NCI-H2081 (cell line): ENCODE data around the gene RDX.
"Not testable (repeated sequence)": the region's sequence is repeated elsewhere in the genome, so short reads cannot be mapped to it uniquely, and the experiment has no call there.

Experiments
- DNase-seq, 2 experiments: peaks; one replicate each; lab custom pipeline; 2025; lab: John Stamatoyannopoulos, UW

Gene RDX

GRCh38 chr11:110272919-110273318 is 23.5 kb downstream of the RDX start:
- no peak for DNase-seq

GRCh38 chr11:110269996-110270395 is 26.4 kb downstream of the RDX start:
- DNase-seq = no peak

GRCh38 chr11:110268441-110268840 is 28.0 kb downstream of the RDX start:
- DNase-seq = no peak

DNA sequence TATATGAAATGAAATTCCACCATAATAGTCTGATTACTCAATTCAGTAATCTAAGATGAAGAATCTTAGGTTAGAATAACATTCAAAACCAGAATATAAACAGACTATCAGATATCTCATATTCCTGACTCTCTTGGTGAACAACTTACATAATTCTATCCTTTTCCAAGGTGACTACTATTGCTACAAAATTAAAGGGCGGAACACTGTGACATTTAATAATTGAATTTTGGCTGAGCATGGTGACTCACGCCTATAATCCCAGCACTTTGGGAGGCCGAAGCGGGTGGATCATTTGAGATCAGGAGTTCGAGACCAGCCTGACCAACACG is 34.4 kb downstream of the RDX start:
- no peak for DNase-seq

DNA sequence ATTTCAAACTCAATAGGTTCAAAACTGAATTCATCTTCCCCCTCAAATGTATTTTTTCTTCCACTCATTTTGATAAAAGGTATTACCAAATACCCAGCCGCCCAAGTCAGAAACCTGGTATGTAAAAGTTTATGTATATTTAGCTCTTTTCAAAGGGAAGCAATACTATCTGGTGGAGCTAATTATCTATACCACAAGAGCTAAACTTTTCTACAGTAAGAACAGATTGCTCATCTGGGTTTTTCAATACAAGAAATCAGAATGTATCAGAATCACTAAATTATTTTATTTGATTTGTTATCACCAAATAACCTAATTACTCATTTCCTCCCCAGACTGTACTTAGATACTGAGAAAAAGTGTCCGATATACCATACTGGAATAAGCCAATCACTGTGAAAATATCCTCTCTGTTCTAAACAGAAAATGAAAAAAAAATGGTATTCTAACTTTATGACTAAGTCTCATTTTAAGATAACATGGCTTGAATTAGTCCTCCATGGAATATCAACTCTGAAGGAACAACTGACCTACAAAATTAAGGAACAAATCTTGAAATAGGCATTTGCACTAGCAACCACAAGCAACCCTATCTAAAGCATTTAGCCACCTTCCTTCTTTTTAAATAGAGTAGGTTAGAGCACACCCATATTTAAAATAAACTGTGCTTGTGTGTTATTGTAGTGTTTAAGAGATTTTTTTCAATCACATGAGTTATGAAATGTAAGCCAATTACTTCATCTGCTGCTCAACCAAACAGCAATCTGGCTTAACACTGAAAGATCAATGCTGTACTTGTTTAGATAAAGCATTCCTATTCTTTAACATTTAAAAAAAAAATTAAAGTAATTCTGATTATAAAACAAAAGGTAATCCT is 35.0 kb downstream of the RDX start:
- DNase-seq = no peak

DNA sequence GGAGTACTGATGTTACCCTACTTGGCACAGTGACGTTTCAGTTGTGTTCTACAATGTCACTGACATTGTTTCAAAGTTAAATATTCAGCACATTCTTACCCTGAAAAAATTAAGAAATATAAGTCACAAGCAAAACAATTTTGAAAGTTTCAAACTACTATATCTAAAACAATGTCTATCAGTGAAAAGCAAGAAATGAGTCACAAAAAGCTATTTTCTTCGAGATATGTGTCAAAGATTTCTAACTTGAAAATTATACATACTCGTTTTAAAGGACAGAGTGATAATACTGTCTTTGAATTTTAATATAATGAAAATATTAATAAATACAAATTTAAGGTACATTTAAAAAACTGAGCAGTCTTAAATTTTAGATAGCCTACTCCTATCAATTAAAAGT is 42.9 kb downstream of the RDX start:
- no peak for DNase-seq

GRCh38 chr11:110251836-110252235 is 44.6 kb downstream of the RDX start:
- DNase-seq = peak; percentile 52 to 93

DNA sequence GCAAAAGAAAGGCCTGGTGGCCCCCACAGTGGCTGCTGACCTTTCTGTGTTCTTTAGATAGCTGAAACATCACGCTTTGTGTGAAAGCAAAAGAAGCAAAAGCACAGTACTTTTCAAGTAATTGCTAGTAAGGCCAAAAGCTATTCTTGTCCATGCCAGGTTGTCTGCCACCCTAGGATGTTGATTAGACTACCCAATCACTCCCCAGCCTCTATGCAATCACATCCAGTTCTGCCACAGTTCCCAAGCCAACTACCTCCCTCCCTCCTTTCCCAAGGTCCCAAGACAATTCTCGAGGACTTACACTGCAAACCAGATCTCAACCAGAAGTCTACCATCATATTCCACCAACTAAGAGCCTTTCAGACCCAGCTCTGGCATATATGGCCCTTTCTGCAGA is 46.2 kb downstream of the RDX start:
- no peak for DNase-seq

DNA sequence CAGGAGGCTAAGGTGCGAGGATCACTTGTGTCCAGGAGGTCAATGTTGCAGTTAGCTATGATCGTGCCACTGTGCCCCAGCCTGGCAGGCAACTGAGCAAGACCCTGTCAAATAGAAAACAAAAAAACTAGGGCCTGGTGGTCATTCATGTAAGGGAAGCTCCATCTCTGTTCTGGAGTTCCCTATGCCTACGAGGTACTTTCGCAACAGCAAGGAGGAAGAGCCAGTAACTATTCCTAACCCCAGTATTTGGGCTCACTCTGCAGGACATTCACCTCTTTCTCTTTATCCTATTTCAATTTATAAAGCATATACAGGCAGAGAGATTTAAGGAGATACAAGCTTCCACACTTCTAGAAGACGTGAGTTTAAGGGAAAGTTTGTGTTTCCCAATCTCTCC is 46.6 kb downstream of the RDX start:
- no peak for DNase-seq

GRCh38 chr11:110249066-110249465 is 47.3 kb downstream of the RDX start:
- DNase-seq = no peak

- no peak for DNase-seq
Observed at GRCh38 chr11:110243791-110244190, 52.6 kb downstream of the RDX start.

GRCh38 chr11:110242746-110243145 is 53.7 kb downstream of the RDX start:
- no peak for DNase-seq

GRCh38 chr11:110242188-110242587 is 54.2 kb downstream of the RDX start:
- DNase-seq = no peak

DNA sequence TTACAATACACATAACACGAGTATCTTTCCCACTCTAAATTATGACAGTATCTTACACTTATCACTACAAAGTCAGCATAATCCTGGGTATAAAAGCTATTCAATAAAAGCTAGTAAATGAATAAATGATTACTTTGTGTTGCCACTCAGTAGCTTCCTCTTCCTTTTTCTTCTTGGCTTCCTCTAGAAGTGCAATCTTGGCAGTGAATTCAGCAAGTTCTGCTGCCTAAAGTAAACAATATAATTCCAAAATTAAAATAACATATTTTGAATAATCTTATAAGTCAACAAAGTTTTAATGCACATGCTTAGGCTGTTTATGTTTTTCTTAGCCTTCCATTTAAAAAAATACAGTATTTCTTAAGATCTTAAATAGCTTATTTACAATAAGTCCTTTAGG is 60.4 kb downstream of the RDX start:
- no peak for DNase-seq

DNA sequence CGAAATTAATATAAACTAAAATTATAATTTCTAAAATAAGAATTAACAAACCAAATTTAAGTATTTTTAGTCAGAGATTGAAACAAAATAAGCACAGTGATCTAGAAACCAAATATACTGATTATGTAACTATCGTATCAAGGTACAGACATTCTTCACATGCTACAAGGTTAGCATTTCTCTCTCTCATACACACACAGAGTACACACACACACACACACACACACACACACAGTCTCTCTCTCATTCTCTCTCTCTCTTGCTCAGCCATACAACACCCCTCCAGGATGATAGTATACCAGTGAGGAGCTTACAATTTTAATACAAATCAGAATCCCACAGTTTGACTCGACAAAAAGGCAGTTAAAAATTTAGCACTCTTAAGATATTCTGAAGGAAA is 66.0 kb downstream of the RDX start:
- DNase-seq = no peak

- no peak for DNase-seq
Observed at GRCh38 chr11:110219006-110219785, 77.2 kb downstream of the RDX start.

DNA sequence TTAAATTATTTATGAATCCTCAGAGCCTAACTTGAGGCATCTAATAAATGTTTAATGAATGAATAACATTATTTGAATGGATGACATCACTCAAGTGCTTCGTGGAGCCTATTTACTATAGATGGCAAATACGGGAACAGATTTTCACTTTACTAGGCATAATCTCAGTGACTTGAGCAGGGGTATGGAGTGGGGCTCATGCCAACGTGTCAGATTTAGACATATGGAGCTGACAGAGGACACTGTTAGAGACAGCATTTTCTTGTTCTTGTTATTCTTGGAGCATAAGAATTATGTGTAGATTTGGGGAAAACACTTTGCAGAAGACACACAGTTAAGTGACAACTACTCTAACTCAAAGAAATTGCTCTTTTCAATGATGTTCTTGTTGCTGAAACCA is 78.5 kb downstream of the RDX start:
- no peak for DNase-seq

GRCh38 chr11:110217223-110217877 is 79.1 kb downstream of the RDX start:
- no peak for DNase-seq

DNA sequence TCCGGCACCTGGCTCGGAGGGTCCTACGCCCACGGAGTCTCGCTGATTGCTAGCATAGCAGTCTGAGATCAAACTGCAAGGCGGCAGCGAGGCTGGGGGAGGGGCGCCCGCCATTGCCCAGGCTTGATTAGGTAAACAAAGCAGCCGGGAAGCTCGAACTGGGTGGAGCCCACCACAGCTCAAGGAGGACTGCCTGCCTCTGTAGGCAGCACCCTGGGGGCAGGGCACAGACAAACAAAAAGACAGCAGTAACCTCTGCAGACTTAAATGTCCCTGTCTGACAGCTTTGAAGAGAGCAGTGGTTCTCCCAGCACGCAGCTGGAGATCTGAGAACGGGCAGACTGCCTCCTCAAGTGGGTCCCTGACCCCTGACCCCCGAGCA is 87.1 kb downstream of the RDX start:
- DNase-seq = not testable (repeated sequence)

DNA sequence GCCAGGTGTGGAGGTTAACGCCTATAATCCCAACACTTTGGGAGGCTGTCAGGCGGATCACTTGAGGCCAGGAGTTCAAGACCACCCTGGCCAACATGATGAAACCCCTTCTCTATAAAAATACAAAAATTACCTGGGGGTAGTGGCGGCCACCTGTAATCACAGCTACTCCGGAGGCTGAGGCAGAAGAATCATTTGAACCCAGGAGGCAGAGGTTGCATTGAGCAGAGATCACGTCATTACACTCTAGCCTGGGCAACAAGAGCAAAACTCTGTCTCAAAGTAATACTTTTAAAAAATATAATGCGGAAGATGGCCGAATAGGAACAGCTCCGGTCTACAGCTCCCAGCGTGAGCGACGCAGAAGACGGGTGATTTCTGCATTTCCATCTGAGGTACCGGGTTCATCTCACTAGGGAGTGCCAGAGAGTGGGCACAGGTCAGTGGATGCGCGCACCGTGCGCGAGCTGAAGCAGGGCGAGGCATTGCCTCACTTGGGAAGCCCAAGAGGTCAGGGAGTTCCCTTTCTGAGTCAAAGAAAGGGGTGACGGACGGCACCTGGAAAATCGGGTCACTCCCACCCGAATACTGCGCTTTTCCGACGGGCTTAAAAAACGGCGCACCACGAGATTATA is 87.6 kb downstream of the RDX start:
- DNase-seq = peak; percentile 10 to 28

DNA sequence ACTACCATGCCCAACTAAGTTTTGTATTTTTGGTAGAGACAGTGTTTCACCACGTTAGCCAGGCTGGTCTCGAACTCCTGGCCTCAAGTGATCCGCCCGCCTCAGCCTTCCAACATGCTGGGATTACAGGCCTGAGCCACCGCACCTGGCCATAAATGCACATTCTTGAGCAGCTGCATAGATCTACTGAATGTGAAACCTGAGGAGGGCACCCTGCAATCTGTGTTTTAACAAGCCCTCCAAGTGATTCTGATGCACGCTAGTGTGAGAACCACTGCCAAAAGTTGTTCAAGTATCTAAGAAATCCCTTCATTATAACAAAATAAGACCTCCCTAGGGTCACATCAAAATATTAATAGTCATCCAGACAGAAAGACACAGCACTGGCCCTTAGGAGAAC is 89.3 kb downstream of the RDX start:
- DNase-seq = peak in 1 of 2 experiments; percentile 6

GRCh38 chr11:110200836-110201235 is 95.6 kb downstream of the RDX start:
- no peak for DNase-seq
